HG03565 (cell line): ENCODE measurements around the gene MAP2K7.
"Not testable (repeated sequence)": the region's sequence is repeated elsewhere in the genome, so short reads cannot be mapped to it uniquely, and the experiment has no call there.

Experiments used
- ATAC-seq: cut with Tn5 transposase; IDR thresholded peaks from one replicate; pipeline ENCODE4 v1.9.1; 2021; ENCODE audit warnings: mild to moderate bottlenecking, moderate library complexity; ENCODE audit not compliant: unreplicated experiment

The MAP2K7 gene

GRCh38 chr19:7907122-7907521, 3.4 kb downstream of the MAP2K7 start:
- no peak for ATAC-seq

- no peak for ATAC-seq
Measured at GRCh38 chr19:7907544-7907943, 3.9 kb downstream of the MAP2K7 start.

- ATAC-seq, result no peak
Measured at GRCh38 chr19:7908078-7908699, 4.5 kb downstream of the MAP2K7 start.

- no peak for ATAC-seq
Measured at GRCh38 chr19:7908742-7909461, 5.2 kb downstream of the MAP2K7 start.

GRCh38 chr19:7909471-7910067, 5.9 kb downstream of the MAP2K7 start:
- no peak for ATAC-seq

GRCh38 chr19:7910321-7911161, 6.9 kb downstream of the MAP2K7 start:
- ATAC-seq, result no peak

GRCh38 chr19:7911508-7912143, 7.9 kb downstream of the MAP2K7 start:
- no peak for ATAC-seq

GRCh38 chr19:7912144-7912696, 8.5 kb downstream of the MAP2K7 start:
- no peak for ATAC-seq

- no peak for ATAC-seq
Measured at GRCh38 chr19:7912697-7913564, 9.3 kb downstream of the MAP2K7 start.

- no peak for ATAC-seq
Measured at GRCh38 chr19:7913652-7914051, 10.0 kb downstream of the MAP2K7 start.

- no peak for ATAC-seq
Measured at GRCh38 chr19:7914099-7914498, 10.4 kb downstream of the MAP2K7 start.

- no peak for ATAC-seq
Measured at GRCh38 chr19:7914598-7915045, 10.9 kb downstream of the MAP2K7 start, which contains the start of gene TGFBR3L. TSS of gene TGFBR3L (plus strand) at chr19:7914830.

GRCh38 chr19:7915250-7916102, 11.8 kb downstream of the MAP2K7 start:
- no peak for ATAC-seq

- no peak for ATAC-seq
Measured at GRCh38 chr19:7916103-7916954, 12.7 kb downstream of the MAP2K7 start.

GRCh38 chr19:7916955-7917266, 13.2 kb downstream of the MAP2K7 start:
- no peak for ATAC-seq

GRCh38 chr19:7917267-7918061, 13.8 kb downstream of the MAP2K7 start:
- ATAC-seq, result no peak

GRCh38 chr19:7918062-7918614, 14.5 kb downstream of the MAP2K7 start:
- not testable (repeated sequence) for ATAC-seq
